ENCODE results near the gene BTBD9. TPM values are rescaled to one million over a fixed set of nuclear protein-coding genes. Genes with fewer than 3 reads are reported as not detected.

Gene BTBD9
- total and polyA plus RNA-seq, 9 of the 15 experiments (the other 6 are each of a cell fraction or from before 2014, with no cell fraction given), result 0.08 to 1.6 (median 0.58) TPM

DNA sequence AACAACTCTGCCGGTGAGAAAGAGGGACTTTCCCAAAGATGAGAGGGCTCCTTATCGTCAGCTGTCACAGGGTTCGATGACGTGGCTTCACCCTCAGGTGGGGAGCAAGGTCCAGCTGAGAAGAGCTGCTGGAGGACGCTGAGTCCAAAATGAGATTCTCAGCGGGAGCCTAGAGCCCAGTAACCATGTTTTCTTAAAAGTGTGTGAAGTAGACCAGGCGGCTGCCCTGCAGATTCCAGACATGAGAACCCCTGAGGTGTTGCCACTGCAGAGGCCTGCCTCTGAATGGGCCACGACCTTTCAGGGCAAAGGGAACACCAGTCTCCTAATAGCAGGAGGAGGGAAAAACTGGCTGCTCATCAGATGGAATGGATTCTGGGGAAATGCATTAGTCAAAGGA, 375.1 kb downstream of the BTBD9 start:
- under 1% methylated on average over 8 of the region's 8 CpGs for WGBS (ENCODE audit: insufficient coverage, low coverage, missing lambda C conversion rate)
- H3K4me2 ChIP-seq (ENCODE audit: insufficient read depth, low read length), result no peak overlapping the region
- in situ Hi-C loops (cut with MboI) (no loop called here), intact Hi-C loops (cut with micrococcal nuclease) (no loop called here)
- TF ChIP-seq CREM (IDR thresholded peaks at IDR 0.05; ENCODE audit: low read depth), result 0 out of 2 replicates have a peak, but pooled peaks have one; percentile 25
- no peak for TF ChIP-seq IRF9 (tag; IDR thresholded peaks at IDR 0.05)
- TF ChIP-seq DNMT1 (IDR thresholded peaks at IDR 0.05), result no peak
- no peak for TF ChIP-seq ZNF384 (IDR thresholded peaks at IDR 0.05; ENCODE audit: low read depth, low read length)
- TF ChIP-seq ESRRB (CRISPR knock-in tag; IDR thresholded peaks at IDR 0.05; ENCODE audit: borderline replicate concordance), result no peak
- no peak for TF ChIP-seq ARNT (IDR thresholded peaks at IDR 0.05)
- H3K9me1 ChIP-seq (ENCODE audit: control insufficient read depth, insufficient read depth, low read length), result no peaks in the 10 kb centered on the region
- H3K36me3 ChIP-seq (ENCODE audit: control insufficient read depth, insufficient read depth, low read length), result no peaks in the 10 kb centered on the region
- no peak overlapping the region for H3K4me3 ChIP-seq
- H2AFZ ChIP-seq (ENCODE audit: low read depth, low read length), result no peak overlapping the region
- POLR2A ChIA-PET, result no interaction called here
- no peak overlapping the region for H3K27ac ChIP-seq (ENCODE audit: extremely low read depth, low read depth, low read length)
- no peaks in the 10 kb centered on the region for H3K79me2 ChIP-seq (ENCODE audit: control insufficient read depth, insufficient read depth, low read length)
- no peaks in the 10 kb centered on the region; the same call in 1 of the 2 replicates for H4K20me1 ChIP-seq (replicated peaks; ENCODE audit: control insufficient read depth, insufficient read depth, low read length)
- no peak for ATAC-seq
- no peak for FAIRE-seq
- peaks cover 24% of the 10 kb centered on the region in 2 experiments for H3K27me3 ChIP-seq (ENCODE audit: control insufficient read depth in 2 of 2, insufficient read depth in 2 of 2, low read length in 2 of 2)
- CTCF ChIA-PET (ENCODE audit: low intra/inter-chr PET ratio), result no interaction called here
- no peak overlapping the region for H3K9ac ChIP-seq (ENCODE audit: insufficient read depth in 1 of 2, low read depth in 2 of 2, low read length in 2 of 2)
- no peaks in the 10 kb centered on the region for H3K4me1 ChIP-seq (replicated peaks in 1 of 2; ENCODE audit: control insufficient read depth in 2 of 2, insufficient read depth in 2 of 2, low read length in 2 of 2)
- H3K9me3 ChIP-seq (replicated peaks; ENCODE audit: control insufficient read depth, insufficient read depth, low read depth, low read length), result no peaks in the 10 kb centered on the region
- DNase-seq (ENCODE audit: extremely low read depth in 1 of 4, low spot score in 3 of 4), result peak in 1 of 4 experiments; percentile 9
- no TSS peak for BruUV-seq (replicated peaks)

GRCh38 chr6:38262609-38263008, 377.1 kb downstream of the BTBD9 start:
- Histone ChIP-seq H3K27ac (ENCODE audit: extremely low read depth, low read depth, low read length) (no peak overlapping the region), H2AFZ (ENCODE audit: low read depth, low read length) (no peak overlapping the region), H3K9me1 (ENCODE audit: control insufficient read depth, insufficient read depth, low read length) (no peaks in the 10 kb centered on the region), H3K36me3 (ENCODE audit: control insufficient read depth, insufficient read depth, low read length) (no peaks in the 10 kb centered on the region), H3K27me3 (ENCODE audit: control insufficient read depth in 2 of 2, insufficient read depth in 2 of 2, low read length in 2 of 2) (peaks cover 13 to 17% of the 10 kb centered on the region in 2 experiments), H3K9ac (ENCODE audit: insufficient read depth in 1 of 2, low read depth in 2 of 2, low read length in 2 of 2) (no peak overlapping the region), H4K20me1 (replicated peaks; ENCODE audit: control insufficient read depth, insufficient read depth, low read length) (no peaks in the 10 kb centered on the region; the same call in 1 of the 2 replicates), H3K4me3 (no peak overlapping the region), H3K4me2 (ENCODE audit: insufficient read depth, low read length) (no peak overlapping the region), H3K79me2 (ENCODE audit: control insufficient read depth, insufficient read depth, low read length) (no peaks in the 10 kb centered on the region), H3K4me1 (replicated peaks in 1 of 2; ENCODE audit: control insufficient read depth in 2 of 2, insufficient read depth in 2 of 2, low read length in 2 of 2) (no peaks in the 10 kb centered on the region), H3K9me3 (replicated peaks; ENCODE audit: control insufficient read depth, insufficient read depth, low read depth, low read length) (no peaks in the 10 kb centered on the region)
- ChIA-PET CTCF (ENCODE audit: low intra/inter-chr PET ratio) (no interaction called here), POLR2A (no interaction called here)
- FAIRE-seq (no peak), DNase-seq (ENCODE audit: extremely low read depth in 1 of 4, low spot score in 3 of 4) (no peak), ATAC-seq (no peak)
- no TSS peak for BruUV-seq (replicated peaks)
- 4% methylated on average over 2 of the region's 2 CpGs for whole genome bisulfite sequencing (ENCODE audit: insufficient coverage, low coverage, missing lambda C conversion rate)
- in situ Hi-C loops (cut with MboI), result no loop called here
- intact Hi-C loops (cut with micrococcal nuclease), result no loop called here
- TF ChIP-seq, protein P1, sequence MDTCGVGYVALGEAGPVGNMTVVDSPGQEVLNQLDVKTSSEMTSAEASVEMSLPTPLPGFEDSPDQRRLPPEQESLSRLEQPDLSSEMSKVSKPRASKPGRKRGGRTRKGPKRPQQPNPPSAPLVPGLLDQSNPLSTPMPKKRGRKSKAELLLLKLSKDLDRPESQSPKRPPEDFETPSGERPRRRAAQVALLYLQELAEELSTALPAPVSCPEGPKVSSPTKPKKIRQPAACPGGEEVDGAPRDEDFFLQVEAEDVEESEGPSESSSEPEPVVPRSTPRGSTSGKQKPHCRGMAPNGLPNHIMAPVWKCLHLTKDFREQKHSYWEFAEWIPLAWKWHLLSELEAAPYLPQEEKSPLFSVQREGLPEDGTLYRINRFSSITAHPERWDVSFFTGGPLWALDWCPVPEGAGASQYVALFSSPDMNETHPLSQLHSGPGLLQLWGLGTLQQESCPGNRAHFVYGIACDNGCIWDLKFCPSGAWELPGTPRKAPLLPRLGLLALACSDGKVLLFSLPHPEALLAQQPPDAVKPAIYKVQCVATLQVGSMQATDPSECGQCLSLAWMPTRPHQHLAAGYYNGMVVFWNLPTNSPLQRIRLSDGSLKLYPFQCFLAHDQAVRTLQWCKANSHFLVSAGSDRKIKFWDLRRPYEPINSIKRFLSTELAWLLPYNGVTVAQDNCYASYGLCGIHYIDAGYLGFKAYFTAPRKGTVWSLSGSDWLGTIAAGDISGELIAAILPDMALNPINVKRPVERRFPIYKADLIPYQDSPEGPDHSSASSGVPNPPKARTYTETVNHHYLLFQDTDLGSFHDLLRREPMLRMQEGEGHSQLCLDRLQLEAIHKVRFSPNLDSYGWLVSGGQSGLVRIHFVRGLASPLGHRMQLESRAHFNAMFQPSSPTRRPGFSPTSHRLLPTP (IDR thresholded peaks at IDR 0.05; ENCODE audit: borderline replicate concordance, extremely low read depth, insufficient read length), result no peak
- TF ChIP-seq CHD4 (IDR thresholded peaks at IDR 0.05; ENCODE audit: insufficient read depth, insufficient replicate concordance, low read depth, low read length, poor library complexity, severe bottlenecking) (no peak), SREBF2 (CRISPR knock-in tag; IDR thresholded peaks at IDR 0.05) (no peak), MAFK (IDR thresholded peaks at IDR 0.05; ENCODE audit: low read length) (no peak), PRMT5 (CRISPR knock-in tag; IDR thresholded peaks at IDR 0.05) (no peak), SIN3A (IDR thresholded peaks at IDR 0.05; ENCODE audit: borderline replicate concordance in 2 of 2, control insufficient read depth in 1 of 2, low read depth in 2 of 2, low read length in 2 of 2) (no peak), ZNF696 (CRISPR knock-in tag; conservative IDR thresholded peaks at IDR 0.05) (no peak)
